HG03558 (cell line): ENCODE measurements around the gene ROBO1.

ENCODE experiments used
- ATAC-seq: cut with Tn5 transposase; IDR thresholded peaks from one replicate; pipeline ENCODE4 v1.9.1; 2021; ENCODE audit warnings: moderate number of reproducible peaks; ENCODE audit not compliant: unreplicated experiment; ENCODE audit errors: extremely low read depth

ROBO1 gene

DNA sequence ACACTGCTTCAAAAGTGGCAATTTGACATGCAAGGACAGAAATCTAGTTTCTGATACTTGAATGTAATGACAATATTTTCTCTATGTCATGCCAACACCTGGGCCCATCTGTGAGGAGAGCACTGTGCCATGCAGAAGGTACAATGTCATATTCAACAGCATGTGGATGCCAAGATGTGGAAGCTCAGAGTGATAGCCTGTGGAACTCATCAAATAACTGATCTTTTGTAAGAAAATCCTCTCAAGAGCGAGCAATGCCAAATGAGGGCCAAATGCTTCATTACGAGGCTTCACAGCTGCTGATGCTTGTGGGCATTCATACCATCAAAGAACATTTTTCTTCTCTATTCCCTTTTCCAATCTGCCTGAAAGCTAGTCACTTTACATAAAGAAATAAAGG, 95.1 kb downstream of the ROBO1 start:
- no peak for ATAC-seq

DNA sequence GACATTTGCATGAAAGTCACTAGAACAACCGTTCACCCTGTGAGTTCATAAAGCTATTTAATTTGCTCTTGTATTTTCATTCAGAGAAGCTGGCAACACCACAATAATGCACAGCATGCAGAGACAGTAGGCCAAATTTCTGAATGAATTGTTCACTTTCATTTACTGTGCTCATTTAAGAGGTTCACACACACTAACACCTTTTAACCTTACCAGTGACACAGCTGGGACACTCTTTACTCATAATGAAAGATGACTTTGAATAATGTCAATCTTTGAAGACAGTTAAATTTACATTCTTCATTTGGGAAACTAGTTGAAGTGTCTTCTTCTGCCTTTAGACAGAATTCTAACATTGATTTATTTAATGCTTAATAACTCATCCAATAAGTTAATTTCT, 95.7 kb downstream of the ROBO1 start:
- no peak for ATAC-seq

DNA sequence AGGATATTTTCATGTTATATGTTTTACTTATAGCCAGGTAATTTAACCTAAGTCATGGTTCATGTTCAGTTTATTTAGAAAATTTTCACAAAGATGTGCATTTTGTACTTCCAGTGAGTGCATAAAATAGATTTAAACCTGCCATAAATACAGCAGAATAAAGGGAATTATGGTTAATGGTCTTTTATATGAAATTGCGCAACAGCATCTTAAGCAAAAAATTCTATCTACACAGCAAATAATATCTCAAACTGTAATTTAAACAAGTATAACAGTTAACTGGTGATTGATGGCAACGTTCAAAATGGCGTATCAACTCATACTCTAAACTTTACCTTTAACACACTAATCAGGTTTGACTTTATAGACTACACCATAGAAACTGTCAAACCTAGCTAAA, 97.6 kb downstream of the ROBO1 start:
- no peak for ATAC-seq

DNA sequence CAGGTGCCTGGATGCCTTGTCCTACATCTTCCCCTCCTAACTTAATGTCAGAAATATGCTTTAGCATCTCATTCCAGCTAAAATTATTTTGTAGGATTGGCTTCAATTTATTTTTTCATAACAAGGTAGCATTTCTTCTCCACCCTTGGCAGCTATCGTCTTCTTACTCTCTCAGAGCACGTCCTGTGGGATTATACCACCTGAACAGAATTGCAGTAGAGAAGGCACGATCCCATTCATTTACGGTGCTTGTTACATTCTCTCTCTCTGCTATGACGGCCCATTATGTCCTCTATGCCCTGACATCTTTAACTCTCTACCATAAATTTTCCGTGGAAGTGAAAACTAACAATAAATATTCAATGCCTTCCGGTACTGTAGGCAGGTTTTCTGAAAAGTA, 103.3 kb downstream of the ROBO1 start:
- ATAC-seq = no peak

DNA sequence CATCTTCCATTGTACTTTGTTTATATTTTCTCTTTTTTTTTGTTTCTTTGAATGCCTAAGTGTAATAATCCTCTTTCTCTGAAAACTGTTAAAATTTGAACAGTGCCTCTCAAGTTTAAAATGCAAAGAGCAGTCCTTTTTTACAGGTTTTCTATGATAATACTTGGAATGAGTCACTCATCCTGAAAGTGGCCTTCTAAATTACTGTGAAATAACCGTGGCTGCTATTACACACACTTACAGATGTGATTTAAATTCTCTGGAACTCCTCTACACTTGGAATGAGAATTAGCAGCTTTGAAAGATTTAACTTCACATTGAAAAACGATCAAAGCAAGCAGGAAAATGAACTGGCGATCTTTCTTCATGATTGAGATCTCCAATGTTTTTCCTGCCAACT, 105.9 kb downstream of the ROBO1 start:
- ATAC-seq = no peak

DNA sequence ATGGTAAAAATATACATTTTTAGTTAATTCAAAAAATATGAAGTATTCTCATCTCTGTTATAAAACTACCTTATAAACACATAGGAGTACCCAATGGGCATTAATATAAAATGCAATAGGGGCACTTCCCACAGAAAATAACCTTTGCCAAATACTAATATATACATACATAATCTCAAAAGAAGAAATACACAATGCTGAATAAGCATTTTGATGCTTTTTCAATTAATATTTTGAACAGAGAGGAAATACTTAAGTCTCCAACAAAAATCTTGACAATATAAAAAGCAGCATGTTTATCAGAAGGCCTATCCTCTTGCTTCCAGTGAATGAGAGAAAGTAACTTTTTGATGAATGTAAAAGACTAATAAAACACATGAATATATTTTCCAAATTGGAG, 110.7 kb downstream of the ROBO1 start:
- no peak for ATAC-seq

DNA sequence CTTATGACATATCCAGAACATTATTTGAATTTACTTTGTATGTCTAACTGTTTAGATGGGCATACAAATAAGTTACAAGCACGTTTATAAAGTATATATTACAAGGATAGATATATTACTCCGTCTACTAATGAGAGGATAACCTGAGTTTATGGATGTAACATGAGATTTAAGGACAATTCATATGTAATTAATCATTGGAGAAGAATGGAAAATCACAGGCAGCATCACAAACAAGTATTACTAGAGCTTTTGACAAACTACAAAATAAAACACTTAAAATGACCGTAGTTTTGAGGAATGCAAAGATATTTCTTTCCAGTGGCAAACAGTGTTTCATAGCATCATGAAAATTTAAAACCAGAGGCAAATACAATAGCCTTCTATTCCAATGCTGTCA, 113.8 kb downstream of the ROBO1 start:
- ATAC-seq = no peak

DNA sequence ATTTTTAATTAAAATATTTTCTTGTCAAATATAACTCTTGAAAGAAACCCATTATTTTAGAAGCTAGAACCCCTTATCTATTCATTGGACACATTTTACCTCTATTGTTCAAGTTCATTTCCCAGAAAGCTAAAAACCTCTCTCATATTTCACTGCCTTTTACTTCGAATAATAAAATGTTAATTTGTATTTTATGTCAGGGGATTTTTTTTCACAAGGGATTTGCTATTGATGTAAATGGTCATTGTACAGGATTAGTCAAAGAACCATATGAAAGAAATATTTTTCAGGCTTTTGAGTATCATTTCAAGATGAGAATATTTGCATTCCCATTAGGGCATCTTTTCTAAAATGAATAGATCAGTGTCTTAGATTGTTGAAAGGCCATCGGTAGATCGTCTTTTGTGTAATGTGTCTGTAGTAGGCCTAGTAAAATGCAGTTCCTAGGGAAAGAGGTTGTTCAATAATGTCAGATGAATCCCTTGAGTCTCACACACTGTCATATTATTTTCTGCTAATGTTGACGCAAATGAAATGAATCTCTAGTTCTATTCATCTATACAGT, 114.5 kb downstream of the ROBO1 start:
- ATAC-seq = no peak

DNA sequence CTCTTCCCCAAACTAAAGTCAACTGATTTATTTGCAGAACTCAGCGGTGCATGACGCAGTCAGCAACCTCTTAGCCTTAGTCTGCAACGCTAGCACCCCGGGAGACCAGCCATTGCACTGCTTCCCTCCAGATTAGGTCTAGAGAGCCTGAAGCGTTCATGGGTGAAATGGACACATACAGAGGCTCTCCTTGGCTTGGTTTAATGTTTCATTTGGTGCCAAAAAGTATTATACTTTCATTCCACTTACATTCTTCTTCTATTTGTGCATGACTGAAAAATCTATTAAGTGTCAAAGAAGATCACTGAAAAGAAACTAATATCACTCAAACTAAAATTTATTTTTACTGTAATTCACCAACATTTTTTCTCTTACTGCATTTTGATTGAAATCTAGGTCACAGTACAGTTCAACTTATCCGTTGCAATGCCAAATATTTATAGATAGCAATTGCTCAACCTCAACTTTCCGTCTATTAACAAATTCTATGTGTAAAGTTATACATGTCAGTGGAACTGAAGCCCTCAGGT, 116.2 kb downstream of the ROBO1 start:
- no peak for ATAC-seq

DNA sequence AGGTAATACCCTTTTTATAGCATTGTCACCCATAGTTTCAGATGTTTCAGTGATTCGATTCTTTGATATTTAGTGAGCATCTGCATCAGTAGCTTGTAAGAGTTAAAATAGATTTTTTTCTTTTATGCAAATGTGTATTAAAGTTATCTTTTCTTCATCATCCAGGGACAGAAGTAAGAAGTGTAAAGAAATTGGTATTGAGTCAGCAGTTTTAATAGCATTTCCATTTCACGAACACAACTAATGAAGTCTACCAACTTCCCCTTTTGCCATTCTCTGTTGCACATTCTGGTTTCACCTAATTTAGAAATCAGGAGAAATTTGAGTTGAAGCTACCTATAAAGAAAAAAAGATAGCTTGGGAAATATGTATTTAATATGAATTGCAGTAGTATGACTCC, 127.9 kb downstream of the ROBO1 start:
- ATAC-seq = no peak

DNA sequence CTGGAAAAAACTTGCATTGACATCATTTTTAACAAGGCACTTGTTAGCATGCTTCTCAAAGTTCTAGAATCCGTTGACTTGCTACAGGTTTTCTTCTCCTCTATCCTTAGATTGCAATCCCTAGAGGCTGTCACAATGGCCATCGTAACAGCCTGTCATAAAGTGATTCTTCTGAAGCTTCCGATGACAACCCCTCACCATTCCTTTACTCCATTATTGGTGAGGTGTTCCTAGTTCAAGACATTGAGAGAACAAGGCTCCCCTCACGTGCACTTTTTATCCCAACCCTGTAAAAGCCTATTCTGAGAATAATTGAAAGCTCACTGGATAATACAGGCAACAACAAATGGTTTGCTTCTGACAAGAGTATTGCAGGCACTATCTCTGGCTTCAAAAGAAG, 131.4 kb downstream of the ROBO1 start:
- ATAC-seq = no peak

DNA sequence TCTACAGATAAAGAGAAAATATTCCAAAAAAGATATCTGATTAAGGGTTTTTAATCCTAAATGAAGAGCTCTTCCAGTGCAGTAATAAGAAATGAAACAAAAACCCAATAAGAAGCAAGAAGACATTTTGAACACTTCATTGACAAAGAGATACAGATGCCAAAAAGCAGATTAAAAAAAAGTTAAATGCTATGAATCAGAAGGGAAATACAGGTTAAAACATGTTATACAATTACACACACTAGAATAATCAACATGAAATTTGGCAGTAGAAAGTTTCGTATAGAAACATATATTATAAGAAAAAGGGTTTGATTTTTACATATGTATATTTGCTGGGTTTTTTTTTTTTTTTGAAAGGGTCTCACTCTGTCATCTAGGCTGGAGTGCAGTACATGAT, 135.0 kb downstream of the ROBO1 start:
- ATAC-seq = no peak

DNA sequence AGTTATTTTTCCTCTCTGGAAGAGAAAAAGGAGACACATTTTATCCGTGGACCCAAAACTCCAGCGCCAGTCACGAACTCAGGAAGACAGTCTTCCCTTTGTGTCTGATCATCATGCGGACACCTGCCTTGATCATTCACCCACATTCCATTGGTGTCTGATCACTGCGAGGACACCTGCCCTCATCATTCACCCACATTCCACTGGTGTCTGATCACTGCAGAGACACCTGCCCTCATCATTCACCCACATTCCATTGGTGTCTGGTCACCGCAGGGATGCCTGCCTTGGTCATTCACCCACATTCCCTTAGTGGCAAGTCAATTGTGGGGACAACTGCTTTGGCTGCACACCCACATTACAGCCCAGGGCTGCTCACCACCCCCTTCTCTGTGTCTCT, 148.9 kb downstream of the ROBO1 start:
- ATAC-seq = no peak

DNA sequence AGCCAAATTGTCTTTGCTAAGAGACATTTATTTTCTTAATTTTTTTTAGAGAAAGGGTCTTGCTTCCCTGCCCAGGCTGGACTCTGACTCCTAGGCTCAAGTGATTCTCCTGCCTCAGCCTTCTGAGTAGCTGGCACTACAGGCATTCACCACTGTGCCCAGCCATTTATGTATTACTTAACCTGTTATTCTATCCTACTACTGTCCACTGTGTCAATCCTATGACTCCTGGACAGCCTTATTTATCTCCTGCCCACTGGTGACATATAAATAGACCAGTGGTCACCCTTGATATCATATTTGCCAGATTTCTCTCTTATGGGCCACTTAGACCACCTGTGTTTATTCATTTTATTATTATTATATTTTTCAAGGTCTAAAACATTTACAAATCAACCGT, 161.4 kb downstream of the ROBO1 start:
- ATAC-seq = no peak

DNA sequence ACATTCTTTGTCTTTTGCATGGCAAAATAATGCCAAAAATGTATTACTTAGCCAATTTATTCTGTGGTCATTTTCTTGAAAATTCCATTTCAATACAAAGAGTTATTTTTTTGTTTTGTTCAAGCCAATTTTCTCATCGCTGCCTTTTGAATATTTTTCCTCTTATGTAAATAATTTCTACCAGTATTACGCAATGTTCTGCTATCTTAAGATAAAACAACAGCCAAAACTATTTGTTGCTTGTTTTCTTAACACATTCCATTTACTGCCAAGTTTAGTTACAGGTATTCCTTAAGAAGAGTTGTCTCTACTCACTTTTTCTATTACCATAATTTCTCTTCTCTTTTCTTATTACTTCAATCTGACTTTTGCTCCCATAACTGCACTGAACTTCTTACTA, 163.1 kb downstream of the ROBO1 start:
- no peak for ATAC-seq

DNA sequence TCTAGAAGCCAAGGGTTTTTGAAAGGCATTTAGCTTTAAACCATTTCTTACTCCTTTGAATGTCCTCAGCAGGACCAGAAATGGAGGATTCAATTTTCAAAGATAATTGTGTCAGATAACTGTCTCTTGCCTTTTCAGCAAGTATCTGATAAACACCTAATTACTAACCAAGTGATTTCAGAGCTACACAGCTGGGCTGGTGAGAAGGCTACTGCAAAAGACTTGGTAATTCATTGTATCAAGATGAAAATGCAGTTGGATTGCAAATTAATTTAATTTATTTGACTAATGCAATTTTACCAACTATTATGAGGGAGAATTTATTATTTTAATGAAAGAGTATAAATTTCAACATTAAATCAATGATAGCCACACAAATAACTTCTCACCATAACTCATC, 165.4 kb downstream of the ROBO1 start:
- no peak for ATAC-seq

DNA sequence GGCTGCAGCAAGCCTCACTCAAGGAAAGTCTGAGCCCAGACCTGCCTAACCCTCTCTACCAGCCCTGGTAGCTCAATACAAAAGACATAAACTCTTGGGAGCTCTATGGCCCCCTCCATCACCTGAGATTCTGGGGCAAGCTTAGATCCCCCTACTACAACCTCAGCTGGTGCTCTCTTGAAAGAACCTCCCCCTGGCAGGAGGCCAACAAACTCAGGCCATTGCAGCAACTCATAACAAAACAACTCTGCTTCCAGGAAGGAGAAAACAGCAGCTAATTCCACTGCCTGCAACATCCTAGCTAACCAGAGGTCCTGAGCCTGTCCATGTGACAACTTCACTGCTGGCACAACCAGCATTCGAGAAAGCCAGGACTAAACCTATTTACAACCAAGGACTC, 169.2 kb downstream of the ROBO1 start:
- ATAC-seq = no peak

DNA sequence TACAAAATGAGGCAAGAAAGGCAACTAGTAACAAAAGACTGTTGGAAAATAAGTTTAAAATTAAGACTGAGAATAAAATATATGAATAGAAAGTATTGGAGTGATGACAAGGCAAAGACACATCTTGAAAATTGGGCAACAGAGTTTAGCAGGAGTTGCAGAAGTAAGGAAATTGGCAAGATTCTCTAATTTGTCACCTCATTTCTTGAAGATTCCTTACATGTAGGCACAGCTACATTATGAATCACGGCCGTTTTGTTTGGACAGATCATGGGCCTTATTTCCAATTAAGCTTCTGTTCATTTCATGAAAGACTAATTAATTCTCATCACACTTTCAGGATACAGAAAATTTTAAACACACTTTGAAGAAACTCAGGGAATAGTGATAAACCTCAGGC, 170.1 kb downstream of the ROBO1 start:
- no peak for ATAC-seq

DNA sequence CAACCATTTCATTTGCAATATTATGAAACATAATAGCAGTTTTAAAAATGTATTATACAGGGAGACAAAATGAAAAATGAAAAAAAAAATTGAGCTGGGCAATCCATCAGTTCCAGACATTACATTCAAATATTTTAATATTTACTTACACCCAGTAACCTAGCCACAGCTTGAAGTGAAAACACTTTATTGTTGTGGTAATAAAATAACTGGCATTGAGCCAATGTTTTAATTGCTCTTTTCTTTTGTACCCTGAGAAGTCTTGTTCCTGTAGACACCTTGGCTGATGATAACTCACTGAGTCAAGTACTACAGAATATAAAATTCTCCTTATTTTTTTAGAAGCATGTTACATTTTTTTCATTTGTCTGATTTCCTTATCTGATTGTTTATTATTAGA, 180.6 kb downstream of the ROBO1 start:
- no peak for ATAC-seq

DNA sequence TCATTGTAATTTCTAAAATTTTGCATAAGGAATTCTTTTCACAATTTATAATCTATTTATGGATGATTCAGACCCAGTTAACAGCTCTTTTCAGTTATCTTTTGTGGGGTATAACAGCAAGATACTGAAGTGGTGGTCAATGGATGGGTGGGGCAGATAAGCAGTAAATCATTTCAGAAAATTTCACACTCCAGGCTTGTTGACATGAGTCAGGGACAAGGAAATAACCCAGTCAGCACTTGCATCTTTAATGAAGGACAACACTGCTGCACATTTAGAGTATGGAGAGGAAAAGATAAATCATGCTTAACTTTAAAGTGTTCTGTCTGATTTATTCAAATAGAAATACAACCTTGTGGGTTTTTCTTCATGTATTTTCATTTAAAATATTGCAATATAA, 181.6 kb downstream of the ROBO1 start:
- no peak for ATAC-seq

DNA sequence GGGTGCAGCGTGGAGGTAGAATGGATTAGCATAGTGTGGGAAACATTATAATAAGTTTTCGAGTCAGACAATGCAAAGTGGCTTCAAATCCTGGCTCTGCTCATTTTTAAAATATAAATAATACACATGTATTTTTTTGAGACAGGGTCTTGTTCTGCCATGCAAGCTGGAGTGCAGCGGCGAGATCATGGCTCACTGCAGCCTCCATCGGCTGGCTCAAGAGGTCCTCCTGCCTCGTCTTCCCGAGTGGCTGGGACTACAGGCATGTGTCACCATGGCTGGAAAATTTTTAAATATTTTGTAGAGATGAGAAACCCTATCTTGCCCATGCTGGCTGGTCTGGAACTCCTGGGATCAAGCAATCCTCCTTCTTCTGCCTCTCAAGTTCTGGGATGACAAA, 194.9 kb downstream of the ROBO1 start:
- ATAC-seq = no peak

DNA sequence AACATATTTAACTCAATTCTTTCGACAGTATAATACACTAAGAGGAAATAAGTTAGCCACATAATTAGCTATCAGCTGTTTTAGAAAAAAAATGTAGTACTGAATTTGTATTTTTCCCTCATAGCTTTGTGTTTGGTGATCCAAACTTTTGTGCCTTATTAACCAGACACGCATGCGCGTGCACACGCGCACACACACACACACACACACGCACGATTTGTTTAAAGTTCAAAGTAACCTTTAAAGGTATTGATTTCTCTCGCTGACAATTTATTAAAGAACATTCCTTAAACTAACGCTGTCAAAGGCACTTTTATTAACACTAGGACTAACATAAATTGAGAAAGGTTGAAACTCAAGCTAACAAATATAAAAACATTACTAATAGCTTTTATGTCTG, 198.9 kb downstream of the ROBO1 start:
- no peak for ATAC-seq

DNA sequence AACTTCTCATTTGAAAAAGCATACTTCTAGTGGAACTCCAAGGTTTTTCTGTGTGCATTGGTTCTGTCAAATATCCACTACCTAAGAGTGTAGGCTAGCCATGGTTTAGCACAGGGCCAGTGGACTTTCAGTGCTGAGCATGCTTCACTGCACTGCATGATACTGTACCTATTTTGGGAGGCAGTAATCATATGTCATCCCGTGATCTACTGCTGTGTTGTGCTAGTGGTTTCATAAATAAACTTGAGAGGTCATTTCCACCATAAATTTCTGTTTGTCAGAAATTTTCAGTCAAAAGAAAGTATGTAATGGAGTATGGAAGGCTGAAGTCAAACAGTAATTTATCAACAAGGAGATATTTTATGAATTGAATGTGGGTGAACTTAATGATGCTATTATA, 203.6 kb downstream of the ROBO1 start:
- ATAC-seq = no peak
